EH (cell line): ENCODE results near the gene NAV2.

Experiments
- DNase-seq: peaks from one replicate; pipeline ENCODE4 v3.0.0-alpha.2; 2015; ENCODE audit warnings: low read depth

Gene NAV2

GRCh38 chr11:19714387-19715363, 2.0 kb downstream of the NAV2 start:
- peak; percentile 77 for DNase-seq

GRCh38 chr11:19715373-19715772, 2.7 kb downstream of the NAV2 start:
- peak; percentile 95 for DNase-seq

- no peak for DNase-seq
Observed at GRCh38 chr11:19718051-19718450, 5.4 kb downstream of the NAV2 start.

GRCh38 chr11:19718951-19719350, 6.3 kb downstream of the NAV2 start:
- no peak for DNase-seq

- no peak for DNase-seq
Observed at GRCh38 chr11:19719960-19720359, 7.3 kb downstream of the NAV2 start.

- no peak for DNase-seq
Observed at GRCh38 chr11:19721176-19721575, 8.5 kb downstream of the NAV2 start.

GRCh38 chr11:19722702-19723101, 10.1 kb downstream of the NAV2 start:
- peak; percentile 25 for DNase-seq

GRCh38 chr11:19723572-19724342, 11.1 kb downstream of the NAV2 start:
- DNase-seq, result peak; percentile 67

GRCh38 chr11:19724765-19725164, 12.1 kb downstream of the NAV2 start:
- no peak for DNase-seq

- no peak for DNase-seq
Observed at GRCh38 chr11:19725379-19726079, 12.9 kb downstream of the NAV2 start.

- DNase-seq, result peak; percentile 67
Observed at GRCh38 chr11:19727246-19727645, 14.6 kb downstream of the NAV2 start.

GRCh38 chr11:19728436-19728835, 15.8 kb downstream of the NAV2 start:
- DNase-seq, result peak; percentile 67

- no peak for DNase-seq
Observed at GRCh38 chr11:19729141-19729540, 16.5 kb downstream of the NAV2 start.

GRCh38 chr11:19730373-19730772, 17.7 kb downstream of the NAV2 start:
- DNase-seq, result no peak

- no peak for DNase-seq
Observed at GRCh38 chr11:19734171-19734570, 21.5 kb downstream of the NAV2 start.

GRCh38 chr11:19735157-19735908, 22.7 kb downstream of the NAV2 start:
- DNase-seq, result peak; percentile 81

GRCh38 chr11:19735909-19736498, 23.4 kb downstream of the NAV2 start:
- DNase-seq, result no peak

- no peak for DNase-seq
Observed at GRCh38 chr11:19736831-19737230, 24.2 kb downstream of the NAV2 start.

- DNase-seq, result no peak
Observed at GRCh38 chr11:19737575-19737974, 24.9 kb downstream of the NAV2 start.

GRCh38 chr11:19738124-19738523, 25.5 kb downstream of the NAV2 start:
- no peak for DNase-seq

- peak; percentile 41 for DNase-seq
Observed at GRCh38 chr11:19739872-19740271, 27.2 kb downstream of the NAV2 start.
